Thyroid gland (tissue), 4 donors: ENCODE measurements around the gene ASCL1. TPM values are rescaled to one million over a fixed set of nuclear protein-coding genes. Genes with fewer than 3 reads are reported as not detected.

Source experiments
- DNase-seq, 2 donors: peaks; one replicate each; pipeline ENCODE4 v3.0.0-alpha.2; 2019
- H3K27ac ChIP-seq, 3 donors: fragments of 200-600 bp; sonication (generic); 1 replicate in 2 of 3; 2 replicates in 1 of 3; pipeline ENCODE4 v1.5.1; 2016 to 2019; ENCODE audit warnings: mild to moderate bottlenecking in 1 of 3, moderate library complexity in 1 of 3
- H3K27me3 ChIP-seq: fragments of 200-600 bp; sonication (generic); one replicate; pipeline ENCODE4 v1.5.1; 2019
- H3K36me3 ChIP-seq, 2 donors: fragments of 200-600 bp; sonication (generic); one replicate each; pipeline ENCODE4 v1.5.1; 2016 to 2019
- H3K4me1 ChIP-seq, 2 donors: fragments of 200-600 bp; sonication (generic); one replicate each; pipeline ENCODE4 v1.5.1; 2017 to 2019
- H3K4me3 ChIP-seq, 3 donors: fragments of 200-600 bp; sonication (generic); replicated peaks in 1 of 3; 1 replicate in 2 of 3; 2 replicates in 1 of 3; pipeline ENCODE4 v1.5.1; 2016; ENCODE audit warnings: mild to moderate bottlenecking in 1 of 3
- H3K9me3 ChIP-seq: fragments of 200-600 bp; sonication (generic); one replicate; pipeline ENCODE4 v1.5.1; 2017
- CTCF ChIP-seq, 6 experiments: fragments of 200-600 bp in 3 of 6; fragments of 450-650 bp in 3 of 6; sonication (generic) in 3 of 6; IDR thresholded peaks; one replicate each; pipeline ENCODE4 v1.5.1; 2016 to 2019; ENCODE audit warnings: antibody characterized with exemption in 6 of 6, mild to moderate bottlenecking in 2 of 6, inconsistent platforms in 1 of 6, moderate library complexity in 1 of 6
- POLR2A ChIP-seq, 2 donors: fragments of 450-650 bp; IDR thresholded peaks; one replicate each; pipeline ENCODE4 v1.6.1; 2017; ENCODE audit warnings: antibody characterized with exemption in 2 of 2, mild to moderate bottlenecking in 2 of 2, moderate library complexity in 1 of 2
- WGBS, 2 donors: methylation state at CpG; one replicate each; pipeline ENCODE4 v1.1.5; 2017; 5-methylcytosine and 5-hydroxymethylcytosine counted together
- intact Hi-C: fragments of 100-400 bp; cut with DNase I; formaldehyde crosslinking; loops from one replicate; pipeline ENCODE4 v1.15.1; 2023
- total RNA-seq, 4 donors: library from RNA; depleted of rRNA; stranded (reverse); fragments of >200 nt; gene quantifications; one replicate each; pipeline ENCODE4 v1.2.3, GENCODE V29; 2016

ASCL1 gene
- total RNA-seq, 4 donors from 2014 or later: 0.13 to 1.7 (median 0.49) TPM; not detected in 1

- Histone ChIP-seq H3K27me3 (no peaks in the 10 kb centered on the region), H3K4me3 (no peak overlapping the region), H3K9me3 (no peaks in the 10 kb centered on the region), H3K27ac (no peak overlapping the region), H3K36me3 (no peaks in the 10 kb centered on the region), H3K4me1 (no peaks in the 10 kb centered on the region)
- intact Hi-C loops: no loop called here
- WGBS, 2 donors: 82 to 85% methylated on average over 2 of the region's 2 CpGs
- DNase-seq: no peak
- no peak for TF ChIP-seq CTCF (IDR thresholded peaks at IDR 0.05)
- TF ChIP-seq POLR2A (IDR thresholded peaks at IDR 0.05): no peak
Observed at GRCh38 chr12:102918840-102919239, 38.6 kb upstream of the ASCL1 start.

GRCh38 chr12:102920271-102920670, 37.2 kb upstream of the ASCL1 start:
- Histone ChIP-seq H3K4me1 (no peaks in the 10 kb centered on the region), H3K27ac (no peak overlapping the region), H3K36me3 (no peaks in the 10 kb centered on the region), H3K27me3 (no peaks in the 10 kb centered on the region), H3K4me3 (no peak overlapping the region), H3K9me3 (no peaks in the 10 kb centered on the region)
- no peak for DNase-seq
- intact Hi-C loops: no loop called here
- TF ChIP-seq CTCF (IDR thresholded peaks at IDR 0.05): no peak
- no peak for TF ChIP-seq POLR2A (IDR thresholded peaks at IDR 0.05)

- Histone ChIP-seq H3K27ac (no peak overlapping the region), H3K27me3 (no peaks in the 10 kb centered on the region), H3K4me3 (no peak overlapping the region), H3K36me3 (no peaks in the 10 kb centered on the region), H3K9me3 (no peaks in the 10 kb centered on the region), H3K4me1 (no peaks in the 10 kb centered on the region)
- no peak for DNase-seq
- intact Hi-C loops: no loop called here
- no peak for TF ChIP-seq CTCF (IDR thresholded peaks at IDR 0.05)
Observed at GRCh38 chr12:102921240-102921639, 36.2 kb upstream of the ASCL1 start.

GRCh38 chr12:102927220-102927619, 30.3 kb upstream of the ASCL1 start:
- DNase-seq: no peak
- no peak for TF ChIP-seq CTCF (IDR thresholded peaks at IDR 0.05)
- TF ChIP-seq POLR2A (IDR thresholded peaks at IDR 0.05): no peak
- H3K4me3 ChIP-seq: no peak overlapping the region
- no peaks in the 10 kb centered on the region for H3K4me1 ChIP-seq
- H3K27ac ChIP-seq: no peak overlapping the region
- no peaks in the 10 kb centered on the region for H3K36me3 ChIP-seq
- intact Hi-C loops: no loop called here
- no peaks in the 10 kb centered on the region for H3K27me3 ChIP-seq
- no peaks in the 10 kb centered on the region for H3K9me3 ChIP-seq

GRCh38 chr12:102933168-102933567, 24.3 kb upstream of the ASCL1 start:
- H3K36me3 ChIP-seq: no peaks in the 10 kb centered on the region
- intact Hi-C loops: no loop called here
- DNase-seq: no peak
- H3K27ac ChIP-seq: no peak overlapping the region
- TF ChIP-seq CTCF (IDR thresholded peaks at IDR 0.05) (no peak), POLR2A (IDR thresholded peaks at IDR 0.05) (no peak)
- H3K27me3 ChIP-seq: no peaks in the 10 kb centered on the region
- H3K4me3 ChIP-seq: no peak overlapping the region
- no peaks in the 10 kb centered on the region for H3K9me3 ChIP-seq
- 60 to 61% methylated on average over 1 of the region's 1 CpG for WGBS, 2 donors
- no peaks in the 10 kb centered on the region for H3K4me1 ChIP-seq
